ENCODE measurements around the gene HBP1.
"Not testable (repeated sequence)": the region's sequence is repeated elsewhere in the genome, so short reads cannot be mapped to it uniquely, and the experiment has no call there.

HBP1 gene

GRCh38 chr7:107154826-107155225 is 14.0 kb upstream of the HBP1 start:
- DNase-seq (ENCODE audit: low read depth in 2 of 2) = no peak

- not testable (repeated sequence) for DNase-seq (ENCODE audit: low read depth in 2 of 2)
Observed at GRCh38 chr7:107155726-107156125, 13.1 kb upstream of the HBP1 start.

GRCh38 chr7:107157091-107157490 is 11.7 kb upstream of the HBP1 start:
- no peak for DNase-seq (ENCODE audit: low read depth in 2 of 2)

- DNase-seq (ENCODE audit: low read depth in 2 of 2) = no peak
Observed at GRCh38 chr7:107158028-107158427, 10.8 kb upstream of the HBP1 start.

- no peak for DNase-seq (ENCODE audit: low read depth in 2 of 2)
Observed at GRCh38 chr7:107160389-107160788, 8.4 kb upstream of the HBP1 start.

- DNase-seq (ENCODE audit: low read depth in 2 of 2) = no peak
Observed at GRCh38 chr7:107161415-107161814, 7.4 kb upstream of the HBP1 start.

- DNase-seq (ENCODE audit: low read depth in 2 of 2) = no peak
Observed at GRCh38 chr7:107162475-107162874, 6.3 kb upstream of the HBP1 start.

- no peak for DNase-seq (ENCODE audit: low read depth in 2 of 2)
Observed at GRCh38 chr7:107164092-107164491, 4.7 kb upstream of the HBP1 start.

GRCh38 chr7:107165341-107165740 is 3.5 kb upstream of the HBP1 start:
- no peak for DNase-seq (ENCODE audit: low read depth in 2 of 2)

GRCh38 chr7:107166736-107167426 is 1.9 kb upstream of the HBP1 start:
- no peak for DNase-seq (ENCODE audit: low read depth in 2 of 2)

- peak in 1 of 2 donors; percentile 39 for DNase-seq (ENCODE audit: low read depth in 2 of 2)
Observed at GRCh38 chr7:107167483-107168232, 1.1 kb upstream of the HBP1 start.

- DNase-seq (ENCODE audit: low read depth in 2 of 2) = peak; percentile 53 to 55
Observed at GRCh38 chr7:107169120-107170050, 582 bp downstream of the HBP1 start.

- no peak for DNase-seq (ENCODE audit: low read depth in 2 of 2)
Observed at GRCh38 chr7:107170051-107170915, 1.5 kb downstream of the HBP1 start.

GRCh38 chr7:107171496-107171895 is 2.7 kb downstream of the HBP1 start:
- no peak for DNase-seq (ENCODE audit: low read depth in 2 of 2)

GRCh38 chr7:107172276-107173032 is 3.7 kb downstream of the HBP1 start:
- no peak for DNase-seq (ENCODE audit: low read depth in 2 of 2)

GRCh38 chr7:107173191-107173590 is 4.4 kb downstream of the HBP1 start:
- DNase-seq (ENCODE audit: low read depth in 2 of 2) = no peak

- no peak for DNase-seq (ENCODE audit: low read depth in 2 of 2)
Observed at GRCh38 chr7:107173691-107174406, 5.0 kb downstream of the HBP1 start.

GRCh38 chr7:107179326-107180164 is 10.7 kb downstream of the HBP1 start:
- DNase-seq (ENCODE audit: low read depth in 2 of 2) = no peak

GRCh38 chr7:107180378-107180777 is 11.6 kb downstream of the HBP1 start:
- DNase-seq (ENCODE audit: low read depth in 2 of 2) = peak; percentile 13 to 52
